Eye (tissue), 1 donor: ENCODE results near the gene NR3C1.

Source experiments
- DNase-seq: peaks from one replicate; pipeline ENCODE4 v3.0.0-alpha.2; 2015

The NR3C1 gene

GRCh38 chr5:143304836-143305475 is 98.5 kb downstream of the NR3C1 start:
- no peak for DNase-seq

- DNase-seq = no peak
These were observed 101.0 kb downstream of the NR3C1 start for GRCh38 chr5:143302341-143303045.

GRCh38 chr5:143297756-143298155 is 105.7 kb downstream of the NR3C1 start:
- DNase-seq = no peak

GRCh38 chr5:143290125-143290524 is 113.4 kb downstream of the NR3C1 start:
- no peak for DNase-seq

- DNase-seq = no peak
These were observed 119.0 kb downstream of the NR3C1 start for GRCh38 chr5:143284521-143284920.

- DNase-seq = no peak
These were observed 119.5 kb downstream of the NR3C1 start for GRCh38 chr5:143284002-143284401.

- no peak for DNase-seq
These were observed 122.3 kb downstream of the NR3C1 start for GRCh38 chr5:143281226-143281625.

GRCh38 chr5:143279698-143280097 is 123.8 kb downstream of the NR3C1 start:
- DNase-seq = no peak

GRCh38 chr5:143277536-143277935 is 126.0 kb downstream of the NR3C1 start:
- DNase-seq = no peak

GRCh38 chr5:143275512-143276363 is 127.7 kb downstream of the NR3C1 start:
- no peak for DNase-seq

GRCh38 chr5:143274952-143275351 is 128.5 kb downstream of the NR3C1 start:
- DNase-seq = no peak

GRCh38 chr5:143271431-143271830 is 132.1 kb downstream of the NR3C1 start:
- no peak for DNase-seq

GRCh38 chr5:143268388-143268787 is 135.1 kb downstream of the NR3C1 start:
- no peak for DNase-seq

GRCh38 chr5:143267186-143267585 is 136.3 kb downstream of the NR3C1 start:
- DNase-seq = no peak

- no peak for DNase-seq
These were observed 137.5 kb downstream of the NR3C1 start for GRCh38 chr5:143265995-143266394.

GRCh38 chr5:143263272-143263810 is 140.1 kb downstream of the NR3C1 start:
- no peak for DNase-seq

- no peak for DNase-seq
These were observed 140.9 kb downstream of the NR3C1 start for GRCh38 chr5:143262393-143263174.

- no peak for DNase-seq
These were observed 141.6 kb downstream of the NR3C1 start for GRCh38 chr5:143261748-143262392.

GRCh38 chr5:143259254-143259605 is 144.3 kb downstream of the NR3C1 start:
- no peak for DNase-seq

GRCh38 chr5:143258559-143259253 is 144.8 kb downstream of the NR3C1 start:
- no peak for DNase-seq

GRCh38 chr5:143254819-143255218 is 148.7 kb downstream of the NR3C1 start:
- no peak for DNase-seq

- no peak for DNase-seq
These were observed 151.5 kb downstream of the NR3C1 start for GRCh38 chr5:143251946-143252345.
